ENCODE data around the gene GNB3.

GRCh38 chr12:6830286-6830890 lies 10.3 kb upstream of the GNB3 start:
- TF ChIP-seq EZH2phosphoT487 (IDR thresholded peaks at IDR 0.05; ENCODE audit: borderline replicate concordance, low read depth, low read length), result no peak
- TF ChIP-seq, protein P1, sequence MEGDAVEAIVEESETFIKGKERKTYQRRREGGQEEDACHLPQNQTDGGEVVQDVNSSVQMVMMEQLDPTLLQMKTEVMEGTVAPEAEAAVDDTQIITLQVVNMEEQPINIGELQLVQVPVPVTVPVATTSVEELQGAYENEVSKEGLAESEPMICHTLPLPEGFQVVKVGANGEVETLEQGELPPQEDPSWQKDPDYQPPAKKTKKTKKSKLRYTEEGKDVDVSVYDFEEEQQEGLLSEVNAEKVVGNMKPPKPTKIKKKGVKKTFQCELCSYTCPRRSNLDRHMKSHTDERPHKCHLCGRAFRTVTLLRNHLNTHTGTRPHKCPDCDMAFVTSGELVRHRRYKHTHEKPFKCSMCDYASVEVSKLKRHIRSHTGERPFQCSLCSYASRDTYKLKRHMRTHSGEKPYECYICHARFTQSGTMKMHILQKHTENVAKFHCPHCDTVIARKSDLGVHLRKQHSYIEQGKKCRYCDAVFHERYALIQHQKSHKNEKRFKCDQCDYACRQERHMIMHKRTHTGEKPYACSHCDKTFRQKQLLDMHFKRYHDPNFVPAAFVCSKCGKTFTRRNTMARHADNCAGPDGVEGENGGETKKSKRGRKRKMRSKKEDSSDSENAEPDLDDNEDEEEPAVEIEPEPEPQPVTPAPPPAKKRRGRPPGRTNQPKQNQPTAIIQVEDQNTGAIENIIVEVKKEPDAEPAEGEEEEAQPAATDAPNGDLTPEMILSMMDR (conservative IDR thresholded peaks at IDR 0.05; ENCODE audit: low read length), result no peak
